GF-D8 (cell line): Measurements from ENCODE around the gene TRIM17.

Experiments used
- DNase-seq: peaks from one replicate; lab custom pipeline; 2025; lab: John Stamatoyannopoulos, UW

TRIM17 gene

DNA sequence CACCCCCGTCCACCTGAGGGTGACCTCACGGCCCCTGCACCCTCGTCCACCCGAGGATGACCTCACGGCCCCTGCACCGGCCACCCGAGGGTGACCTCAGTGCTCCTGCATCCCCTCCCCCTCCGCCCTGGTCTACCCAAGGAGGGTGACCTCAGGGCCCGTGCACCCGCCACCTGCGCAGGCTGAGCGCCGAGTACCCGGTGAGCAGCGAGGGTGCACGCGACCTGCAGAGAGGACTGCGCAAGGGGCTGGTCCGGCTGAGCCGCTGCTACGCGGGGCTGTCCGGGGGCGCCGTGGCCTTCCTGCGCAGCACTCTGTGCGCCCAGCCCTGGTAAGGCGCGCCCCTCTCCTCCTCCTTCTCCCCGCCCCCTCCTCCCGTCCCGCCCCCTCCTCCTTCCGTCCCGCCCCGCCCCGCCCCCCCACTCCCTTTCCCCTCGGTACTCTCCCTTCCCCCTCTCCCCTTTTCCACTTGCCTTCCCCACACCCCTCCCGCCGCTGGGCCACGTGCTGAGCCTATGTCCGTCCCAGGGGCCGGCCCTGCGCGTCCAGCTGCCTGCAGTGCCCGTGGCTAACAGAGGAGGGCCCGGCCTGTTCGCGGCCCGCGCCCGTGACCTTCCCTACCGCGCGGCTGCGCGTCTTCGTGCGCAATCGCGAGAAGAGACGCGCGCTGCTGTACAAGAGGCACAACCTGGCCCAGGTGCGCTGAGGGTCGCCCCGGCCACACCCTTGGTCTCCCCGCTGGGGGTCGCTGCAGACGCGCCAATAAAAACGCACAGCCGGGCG lies 38.4 kb downstream of the TRIM17 start:
- no peak for DNase-seq

DNA sequence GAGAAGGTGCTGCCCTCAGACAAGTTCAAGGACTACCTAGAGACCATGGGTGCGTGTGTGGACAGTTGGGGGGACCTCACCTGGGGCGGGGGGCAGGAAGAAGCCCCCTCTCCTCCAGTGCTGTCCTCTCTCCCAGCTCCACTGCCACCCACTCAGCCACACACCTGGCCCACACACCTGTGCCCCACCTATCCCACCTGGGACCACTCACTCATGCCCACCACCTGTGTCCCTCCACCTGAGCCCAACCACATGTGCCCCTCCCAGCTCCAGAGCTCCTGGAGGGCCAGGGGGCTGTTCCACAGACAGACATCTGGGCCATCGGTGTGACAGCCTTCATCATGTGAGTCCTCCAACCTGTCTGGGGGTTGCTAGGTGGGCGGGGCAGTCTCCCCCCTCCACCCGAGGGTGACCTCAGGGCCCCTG lies 39.0 kb downstream of the TRIM17 start:
- DNase-seq = no peak

DNA sequence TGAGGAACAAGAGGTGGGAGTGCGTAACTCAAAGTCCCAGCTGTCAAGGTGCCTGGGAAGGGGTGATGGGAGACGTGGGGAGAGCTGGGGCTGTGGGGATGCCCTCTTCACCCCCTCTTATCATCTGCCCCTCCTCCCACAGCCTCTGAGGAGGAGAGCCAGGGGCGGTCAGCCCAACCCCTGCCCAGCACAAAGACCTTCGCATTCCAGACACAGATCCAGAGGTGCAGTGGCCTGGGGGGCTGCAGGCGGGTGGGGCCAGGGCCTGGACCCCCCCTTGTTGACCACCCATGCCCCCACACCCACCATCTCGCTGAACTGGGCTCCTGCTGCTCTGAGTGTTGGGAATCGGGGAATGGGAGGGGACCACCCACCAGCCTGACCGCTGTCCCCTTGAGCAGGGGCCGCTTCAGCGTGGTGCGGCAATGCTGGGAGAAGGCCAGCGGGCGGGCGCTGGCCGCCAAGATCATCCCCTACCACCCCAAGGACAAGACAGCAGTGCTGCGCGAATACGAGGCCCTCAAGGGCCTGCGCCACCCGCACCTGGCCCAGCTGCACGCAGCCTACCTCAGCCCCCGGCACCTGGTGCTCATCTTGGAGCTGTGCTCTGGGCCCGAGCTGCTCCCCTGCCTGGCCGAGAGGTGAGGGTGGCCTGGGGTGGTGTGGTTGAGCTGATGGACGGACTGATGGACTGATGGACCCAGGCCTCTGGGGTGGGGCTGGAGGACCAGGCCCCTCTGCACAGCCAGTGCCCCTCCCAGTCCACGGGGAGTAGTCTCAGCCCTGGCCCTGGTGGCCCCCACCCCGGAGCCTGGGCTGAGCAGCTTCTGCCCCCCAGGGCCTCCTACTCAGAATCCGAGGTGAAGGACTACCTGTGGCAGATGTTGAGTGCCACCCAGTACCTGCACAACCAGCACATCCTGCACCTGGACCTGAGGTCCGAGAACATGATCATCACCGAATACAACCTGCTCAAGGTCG lies 39.7 kb downstream of the TRIM17 start:
- no peak for DNase-seq

DNA sequence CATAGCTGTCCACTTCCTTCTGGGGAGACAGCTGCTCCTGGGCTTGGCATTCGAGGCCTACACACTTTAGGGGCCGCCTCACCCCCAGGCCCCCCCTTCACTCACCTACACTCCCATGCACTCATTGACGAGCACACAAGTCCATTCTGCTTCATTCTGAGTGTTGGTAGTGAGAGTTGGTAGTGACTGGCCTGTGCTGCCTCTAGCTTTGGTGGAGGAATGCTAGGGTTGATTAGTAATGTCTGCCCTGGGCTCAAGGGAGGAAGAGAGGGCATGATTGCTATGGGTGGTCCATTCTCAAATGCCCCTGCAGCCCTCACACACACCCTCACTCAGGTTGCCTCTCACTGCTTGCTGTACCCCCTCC lies 40.4 kb downstream of the TRIM17 start:
- no peak for DNase-seq

DNA sequence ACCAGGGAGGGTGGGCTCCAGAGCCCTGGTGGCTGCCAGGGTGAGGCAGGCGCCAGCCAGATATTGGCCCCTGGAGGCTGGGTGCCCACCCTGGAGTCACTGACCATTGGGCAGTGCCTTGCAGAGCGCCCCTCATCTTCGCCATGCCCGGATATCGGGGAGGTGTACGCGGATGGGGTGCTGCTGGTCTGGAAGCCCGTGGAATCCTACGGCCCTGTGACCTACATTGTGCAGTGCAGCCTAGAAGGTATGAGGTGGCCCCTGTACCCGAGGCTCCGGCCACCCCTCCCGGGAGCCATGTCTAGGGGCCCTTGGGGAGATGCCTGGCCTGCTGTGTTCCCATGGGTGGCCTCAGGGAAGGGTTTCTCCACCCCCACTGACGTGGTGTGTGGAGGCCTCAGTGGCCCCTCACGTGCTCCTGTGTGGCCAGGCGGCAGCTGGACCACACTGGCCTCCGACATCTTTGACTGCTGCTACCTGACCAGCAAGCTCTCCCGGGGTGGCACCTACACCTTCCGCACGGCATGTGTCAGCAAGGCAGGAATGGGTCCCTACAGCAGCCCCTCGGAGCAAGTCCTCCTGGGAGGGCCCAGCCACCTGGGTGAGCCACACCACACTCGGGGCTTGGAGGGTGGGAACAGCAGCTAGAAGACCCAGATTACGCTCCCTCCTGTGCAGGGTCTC lies 40.9 kb downstream of the TRIM17 start:
- no peak for DNase-seq

DNA sequence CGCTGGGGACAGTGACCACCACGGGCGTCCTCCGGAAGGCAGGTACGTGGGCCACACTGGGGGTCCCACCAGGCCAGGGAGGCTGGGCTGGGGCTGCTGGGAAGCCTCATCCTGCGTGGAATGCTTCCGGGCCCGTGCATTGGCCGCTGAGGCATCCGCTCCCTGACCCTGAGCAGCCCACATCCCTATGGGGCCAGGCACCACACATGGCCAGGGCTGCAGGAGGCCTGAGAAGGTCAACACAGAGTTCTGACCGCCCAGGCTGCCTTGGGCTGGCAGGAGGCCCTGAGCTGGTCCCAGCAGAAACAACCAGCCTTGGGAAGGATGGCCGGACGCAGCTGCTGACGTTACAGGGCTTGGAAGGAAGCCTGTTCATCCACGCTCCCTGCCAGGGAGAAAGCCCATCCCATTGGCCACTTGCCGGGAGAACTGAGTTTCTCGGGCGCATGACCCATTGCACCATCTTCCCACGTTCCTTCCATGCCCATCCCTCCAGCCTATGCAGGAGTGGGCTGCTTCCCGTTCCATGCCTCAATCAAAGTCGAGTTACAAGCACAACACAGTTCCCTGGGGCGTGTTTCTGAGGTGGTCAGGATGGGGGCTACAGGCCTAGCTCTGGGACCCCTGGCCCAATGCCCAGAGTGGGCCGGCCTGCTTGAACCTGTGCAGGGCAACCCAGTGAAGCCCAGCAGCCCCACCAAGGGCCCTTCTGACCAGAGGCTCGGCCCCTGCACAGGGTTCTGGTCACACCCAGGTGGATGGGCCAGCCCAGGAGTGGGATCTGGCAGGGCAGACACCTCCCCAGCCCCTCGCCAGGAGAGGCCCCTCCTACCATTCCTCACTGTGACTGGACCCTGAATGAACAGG lies 41.7 kb downstream of the TRIM17 start:
- no peak for DNase-seq

DNA sequence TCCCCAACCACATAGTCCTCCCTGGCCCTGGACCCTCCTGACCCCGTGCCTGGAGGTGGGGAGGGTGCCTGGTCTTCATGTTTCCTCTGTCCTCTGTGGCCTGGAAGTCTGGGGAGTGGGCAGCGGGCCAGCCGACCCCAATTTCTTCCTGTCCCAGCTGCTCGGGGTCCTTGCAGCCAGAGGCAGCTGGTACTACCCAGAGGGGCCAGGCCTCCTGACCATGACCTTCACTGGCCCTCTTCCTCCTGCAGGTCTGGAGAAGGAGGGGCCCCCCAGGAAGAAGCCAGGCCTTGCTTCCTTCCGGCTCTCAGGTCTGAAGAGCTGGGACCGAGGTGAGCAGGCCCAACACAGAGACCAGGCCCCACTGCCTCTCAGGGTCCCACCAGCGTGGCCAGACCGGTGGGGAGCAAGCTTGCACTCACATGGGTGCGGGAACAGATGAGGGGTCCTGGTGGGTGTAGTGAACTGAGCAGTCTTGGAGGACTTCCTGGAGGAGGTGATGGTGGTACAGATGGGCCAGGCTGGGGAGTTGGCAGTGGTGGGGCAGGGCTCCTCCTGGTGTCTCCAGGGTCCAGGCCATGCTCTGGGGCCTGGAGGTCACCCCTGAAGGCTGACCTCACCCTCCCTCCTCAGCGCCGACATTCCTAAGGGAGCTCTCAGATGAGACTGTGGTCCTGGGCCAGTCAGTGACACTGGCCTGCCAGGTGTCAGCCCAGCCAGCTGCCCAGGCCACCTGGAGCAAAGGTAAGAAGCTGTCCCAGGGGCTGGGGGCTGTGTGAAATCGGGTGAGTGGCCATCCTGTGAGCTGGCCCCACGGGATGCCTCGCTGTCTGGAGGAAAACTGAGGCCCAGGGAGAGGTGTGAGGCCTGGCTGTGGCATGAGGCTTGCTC lies 42.7 kb downstream of the TRIM17 start:
- no peak for DNase-seq

DNA sequence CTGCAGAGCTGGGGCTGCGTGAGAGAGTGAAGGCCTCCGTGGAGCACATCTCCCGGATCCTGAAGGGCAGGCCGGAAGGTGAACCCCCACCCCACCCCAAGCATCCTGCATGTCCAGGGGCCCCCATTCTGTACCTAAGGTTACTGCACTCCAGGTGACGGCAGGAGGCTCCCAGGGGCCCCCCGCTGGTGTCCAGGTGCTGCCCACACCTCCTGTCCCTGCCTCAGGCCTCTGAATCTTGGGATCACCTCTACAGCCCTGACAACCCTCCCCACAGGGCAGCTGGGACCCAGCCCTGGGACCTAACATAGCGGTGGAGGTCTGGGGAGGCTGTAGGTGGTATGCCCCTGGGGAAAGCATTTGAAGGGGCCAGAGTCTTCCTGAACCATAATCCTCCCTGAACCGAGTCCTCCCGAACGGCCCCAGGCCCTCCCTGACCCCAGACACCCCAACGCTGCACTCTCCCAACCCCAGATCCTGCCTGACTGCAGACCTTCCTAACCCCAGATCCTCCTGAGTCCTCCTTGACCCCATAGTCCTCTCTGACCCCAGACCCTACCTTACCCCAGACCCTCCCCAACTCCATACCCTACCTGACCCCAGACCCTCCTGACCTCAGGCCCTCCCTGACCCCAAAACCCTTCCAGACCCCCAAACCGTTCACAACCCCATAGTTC lies 43.5 kb downstream of the TRIM17 start:
- DNase-seq = no peak

DNA sequence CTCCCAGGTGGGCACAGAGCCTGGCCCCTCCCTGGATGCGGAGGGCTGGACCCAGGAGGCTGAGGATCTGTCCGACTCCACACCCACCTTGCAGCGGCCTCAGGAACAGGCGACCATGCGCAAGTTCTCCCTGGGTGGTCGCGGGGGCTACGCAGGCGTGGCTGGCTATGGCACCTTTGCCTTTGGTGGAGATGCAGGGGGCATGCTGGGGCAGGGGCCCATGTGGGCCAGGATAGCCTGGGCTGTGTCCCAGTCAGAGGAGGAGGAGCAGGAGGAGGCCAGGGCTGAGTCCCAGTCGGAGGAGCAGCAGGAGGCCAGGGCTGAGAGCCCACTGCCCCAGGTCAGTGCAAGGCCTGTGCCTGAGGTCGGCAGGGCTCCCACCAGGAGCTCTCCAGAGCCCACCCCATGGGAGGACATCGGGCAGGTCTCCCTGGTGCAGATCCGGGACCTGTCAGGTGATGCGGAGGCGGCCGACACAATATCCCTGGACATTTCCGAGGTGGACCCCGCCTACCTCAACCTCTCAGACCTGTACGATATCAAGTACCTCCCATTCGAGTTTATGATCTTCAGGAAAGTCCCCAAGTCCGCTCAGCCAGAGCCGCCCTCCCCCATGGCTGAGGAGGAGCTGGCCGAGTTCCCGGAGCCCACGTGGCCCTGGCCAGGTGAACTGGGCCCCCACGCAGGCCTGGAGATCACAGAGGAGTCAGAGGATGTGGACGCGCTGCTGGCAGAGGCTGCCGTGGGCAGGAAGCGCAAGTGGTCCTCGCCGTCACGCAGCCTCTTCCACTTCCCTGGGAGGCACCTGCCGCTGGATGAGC lies 44.3 kb downstream of the TRIM17 start:
- no peak for DNase-seq

DNA sequence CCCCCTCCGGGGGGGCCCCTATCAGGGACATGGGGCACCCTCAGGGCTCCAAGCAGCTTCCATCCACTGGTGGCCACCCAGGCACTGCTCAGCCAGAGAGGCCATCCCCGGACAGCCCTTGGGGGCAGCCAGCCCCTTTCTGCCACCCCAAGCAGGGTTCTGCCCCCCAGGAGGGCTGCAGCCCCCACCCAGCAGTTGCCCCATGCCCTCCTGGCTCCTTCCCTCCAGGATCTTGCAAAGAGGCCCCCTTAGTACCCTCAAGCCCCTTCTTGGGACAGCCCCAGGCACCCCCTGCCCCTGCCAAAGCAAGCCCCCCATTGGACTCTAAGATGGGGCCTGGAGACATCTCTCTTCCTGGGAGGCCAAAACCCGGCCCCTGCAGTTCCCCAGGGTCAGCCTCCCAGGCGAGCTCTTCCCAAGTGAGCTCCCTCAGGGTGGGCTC lies 44.9 kb downstream of the TRIM17 start:
- no peak for DNase-seq

DNA sequence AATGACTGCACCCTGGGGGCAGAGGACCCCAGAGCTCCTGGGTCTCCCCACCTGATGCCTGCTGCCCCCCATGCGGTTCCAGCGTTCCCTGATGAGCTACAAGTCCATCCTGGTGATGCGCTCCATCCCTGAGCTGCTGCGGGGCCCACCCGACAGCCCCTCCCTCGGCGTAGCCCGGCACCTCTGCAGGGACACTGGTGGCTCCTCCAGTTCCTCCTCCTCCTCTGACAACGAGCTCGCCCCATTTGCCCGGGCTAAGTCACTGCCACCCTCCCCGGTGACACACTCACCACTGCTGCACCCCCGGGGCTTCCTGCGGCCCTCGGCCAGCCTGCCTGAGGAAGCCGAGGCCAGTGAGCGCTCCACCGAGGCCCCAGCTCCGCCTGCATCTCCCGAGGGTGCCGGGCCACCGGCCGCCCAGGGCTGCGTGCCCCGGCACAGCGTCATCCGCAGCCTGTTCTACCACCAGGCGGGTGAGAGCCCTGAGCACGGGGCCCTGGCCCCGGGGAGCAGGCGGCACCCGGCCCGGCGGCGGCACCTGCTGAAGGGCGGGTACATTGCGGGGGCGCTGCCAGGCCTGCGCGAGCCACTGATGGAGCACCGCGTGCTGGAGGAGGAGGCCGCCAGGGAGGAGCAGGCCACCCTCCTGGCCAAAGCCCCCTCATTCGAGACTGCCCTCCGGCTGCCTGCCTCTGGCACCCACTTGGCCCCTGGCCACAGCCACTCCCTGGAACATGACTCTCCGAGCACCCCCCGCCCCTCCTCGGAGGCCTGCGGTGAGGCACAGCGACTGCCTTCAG lies 45.5 kb downstream of the TRIM17 start:
- no peak for DNase-seq

DNA sequence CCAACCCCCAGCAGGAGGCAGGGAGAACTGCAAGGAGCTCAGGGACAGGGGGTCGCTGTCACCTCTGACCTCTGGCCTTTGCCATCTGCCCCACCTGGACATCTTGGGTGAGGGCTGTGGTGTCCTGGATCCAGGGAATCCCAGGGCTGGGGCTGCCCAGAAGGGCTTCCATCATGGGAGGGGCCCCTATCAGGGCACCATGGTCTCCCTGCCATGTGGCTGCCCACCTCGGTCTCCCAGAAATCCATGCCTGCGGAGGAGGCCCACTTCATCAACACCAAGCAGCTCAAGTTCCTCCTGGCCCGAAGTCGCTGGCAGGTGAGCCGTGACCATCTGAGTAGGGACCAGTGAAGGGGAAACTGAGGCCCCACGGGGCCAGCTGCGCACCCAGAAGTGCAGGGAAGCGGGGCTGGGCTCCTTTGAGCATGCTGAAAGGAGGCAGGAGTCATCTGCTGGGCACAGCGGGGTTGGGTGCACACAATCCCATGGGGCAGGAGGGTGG lies 46.2 kb downstream of the TRIM17 start:
- DNase-seq = no peak

DNA sequence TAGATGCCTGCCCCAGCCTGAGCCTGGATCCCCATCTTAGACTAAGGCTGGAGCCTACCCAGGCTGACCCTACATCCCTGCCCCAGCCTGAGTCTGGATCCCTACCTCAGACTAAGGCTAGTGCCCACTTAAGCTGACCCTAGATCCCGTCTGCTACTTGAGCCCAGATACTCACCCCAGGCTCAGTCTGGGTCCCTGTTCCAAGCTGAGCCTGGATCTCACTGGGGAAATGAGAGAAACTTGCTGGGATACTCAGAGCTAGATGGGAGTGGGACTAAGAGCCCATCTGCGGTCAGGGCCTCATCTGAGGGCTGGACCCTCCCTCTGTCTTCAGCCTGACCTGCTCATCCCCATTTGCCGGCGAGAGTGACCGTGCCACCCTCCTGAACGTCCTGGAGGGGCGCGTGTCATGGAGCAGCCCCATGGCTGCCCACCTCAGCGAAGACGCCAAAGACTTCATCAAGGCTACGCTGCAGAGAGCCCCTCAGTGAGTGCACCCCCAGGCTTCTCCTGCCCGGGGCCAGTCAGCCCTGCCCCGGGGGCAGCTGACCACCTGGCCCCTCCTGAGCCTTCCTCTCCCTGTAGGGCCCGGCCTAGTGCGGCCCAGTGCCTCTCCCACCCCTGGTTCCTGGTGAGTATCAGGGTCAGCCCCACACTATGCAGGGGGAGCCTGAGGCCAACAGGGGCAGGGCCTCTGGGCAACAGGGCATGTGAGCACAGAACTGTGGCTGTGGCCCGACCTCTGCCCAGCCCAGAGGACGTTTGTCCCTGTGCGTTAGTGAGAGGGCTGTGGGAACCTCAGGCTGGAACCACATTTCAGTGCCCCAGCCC lies 46.8 kb downstream of the TRIM17 start:
- no peak for DNase-seq

DNA sequence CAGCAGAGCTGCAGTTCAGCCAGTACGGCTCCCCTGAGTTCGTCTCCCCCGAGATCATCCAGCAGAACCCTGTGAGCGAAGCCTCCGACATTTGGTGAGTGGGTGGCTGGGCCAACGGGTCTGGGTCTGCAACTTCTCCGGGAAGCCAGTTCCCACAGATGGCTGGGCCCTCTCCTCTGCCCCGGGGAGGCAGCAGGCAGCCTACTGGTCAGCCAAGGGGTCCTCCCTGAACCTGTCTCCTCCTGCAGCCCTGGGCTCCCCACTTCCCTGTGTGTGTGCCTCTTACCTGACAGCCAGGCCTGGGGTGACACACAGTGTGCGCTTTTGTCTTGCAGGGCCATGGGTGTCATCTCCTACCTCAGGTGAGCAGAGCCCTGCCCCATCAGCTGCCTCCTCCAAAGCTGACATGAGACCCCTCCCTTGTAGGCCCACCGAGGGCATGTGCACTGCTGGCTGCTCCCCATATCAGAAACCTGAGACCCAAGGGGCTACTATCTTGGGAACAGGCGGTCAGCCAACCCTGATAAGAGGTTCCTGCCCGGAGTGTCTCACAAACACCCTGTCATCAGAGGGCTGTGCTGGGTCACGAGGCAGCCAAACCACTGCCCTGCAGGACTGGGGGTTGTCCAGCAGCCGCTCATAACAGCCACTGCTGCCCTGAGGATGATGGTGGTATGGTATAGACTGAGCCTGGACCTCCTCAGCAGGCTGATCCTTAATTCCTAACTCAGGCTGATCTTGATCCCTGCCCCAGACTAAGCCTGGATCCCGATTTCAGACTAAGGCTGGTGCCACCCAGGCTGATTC lies 47.7 kb downstream of the TRIM17 start:
- DNase-seq = no peak

DNA sequence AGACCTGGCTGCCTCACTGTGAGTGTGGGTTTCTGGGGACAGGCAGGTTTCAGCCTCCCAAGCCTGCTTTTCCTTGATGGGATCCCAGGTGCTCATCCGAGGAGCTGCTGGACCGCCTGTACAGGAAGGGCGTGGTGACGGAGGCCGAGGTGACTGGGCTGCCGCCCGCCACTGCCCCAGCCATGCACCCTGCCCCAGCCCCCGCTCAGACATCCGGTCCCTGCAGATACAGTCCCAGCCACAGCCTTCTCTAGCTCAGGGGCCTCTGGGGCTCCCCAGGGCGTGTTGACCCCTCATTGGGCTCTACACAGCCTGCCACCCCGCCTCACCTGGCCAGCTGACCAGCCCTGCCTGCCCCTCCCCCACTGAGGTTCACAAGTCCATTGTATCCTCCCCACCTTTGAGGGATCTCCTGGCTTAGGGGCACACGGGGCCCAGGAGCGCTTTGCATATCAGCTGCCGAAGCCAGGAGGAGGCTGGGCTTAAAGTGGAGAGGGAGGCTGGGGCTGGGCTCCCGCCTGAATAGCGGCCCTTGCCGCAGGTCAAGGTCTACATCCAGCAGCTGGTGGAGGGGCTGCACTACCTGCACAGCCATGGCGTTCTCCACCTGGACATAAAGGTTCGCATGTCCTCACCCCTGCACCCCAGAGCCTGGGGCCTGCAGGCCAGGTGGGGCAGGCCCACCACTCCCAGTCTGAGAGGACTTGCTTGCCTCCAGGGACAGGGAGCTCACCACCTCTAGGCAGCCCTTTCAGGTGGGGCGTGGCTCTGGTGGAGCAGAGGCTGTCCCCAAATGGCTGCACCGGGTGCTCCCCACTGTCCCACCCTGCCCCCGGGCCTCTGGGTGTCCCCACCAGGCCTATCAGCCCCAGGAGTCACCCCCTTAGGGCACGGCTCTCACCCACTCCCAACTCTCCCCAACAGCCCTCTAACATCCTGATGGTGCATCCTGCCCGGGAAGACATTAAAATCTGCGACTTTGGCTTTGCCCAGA lies 48.6 kb downstream of the TRIM17 start:
- DNase-seq = no peak
